ENCODE measurements around the gene TMEM61.

Gene TMEM61

DNA sequence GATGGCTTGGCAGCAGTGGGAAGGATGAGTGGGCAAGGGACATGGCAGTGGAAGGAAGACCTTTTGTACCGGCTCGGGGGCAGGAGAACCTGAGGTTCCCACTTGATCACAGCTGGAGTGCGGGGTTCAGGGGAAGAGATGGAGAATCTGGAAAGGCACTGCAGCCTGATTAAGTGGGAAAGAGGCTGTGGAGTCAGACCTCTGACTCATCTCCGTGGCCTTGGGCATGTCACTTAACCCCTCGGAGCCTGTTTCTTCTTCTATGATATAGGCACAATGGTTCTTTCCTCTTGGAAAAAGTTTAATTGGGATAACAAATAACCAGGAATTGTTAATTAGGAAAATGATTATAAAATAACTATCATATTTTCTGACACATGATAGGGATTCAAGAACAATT lies 13.1 kb upstream of the TMEM61 start:
- H3K27me3 ChIP-seq (ENCODE audit: low read length): no peaks in the 10 kb centered on the region
- no peaks in the 10 kb centered on the region for H3F3A ChIP-seq (ENCODE audit: insufficient read depth)
- H4K20me1 ChIP-seq (ENCODE audit: low read depth, low read length): no peaks in the 10 kb centered on the region
- TF ChIP-seq EZH2phosphoT487 (conservative IDR thresholded peaks at IDR 0.05; ENCODE audit: low read length): no peak
- TF ChIP-seq, protein P1, sequence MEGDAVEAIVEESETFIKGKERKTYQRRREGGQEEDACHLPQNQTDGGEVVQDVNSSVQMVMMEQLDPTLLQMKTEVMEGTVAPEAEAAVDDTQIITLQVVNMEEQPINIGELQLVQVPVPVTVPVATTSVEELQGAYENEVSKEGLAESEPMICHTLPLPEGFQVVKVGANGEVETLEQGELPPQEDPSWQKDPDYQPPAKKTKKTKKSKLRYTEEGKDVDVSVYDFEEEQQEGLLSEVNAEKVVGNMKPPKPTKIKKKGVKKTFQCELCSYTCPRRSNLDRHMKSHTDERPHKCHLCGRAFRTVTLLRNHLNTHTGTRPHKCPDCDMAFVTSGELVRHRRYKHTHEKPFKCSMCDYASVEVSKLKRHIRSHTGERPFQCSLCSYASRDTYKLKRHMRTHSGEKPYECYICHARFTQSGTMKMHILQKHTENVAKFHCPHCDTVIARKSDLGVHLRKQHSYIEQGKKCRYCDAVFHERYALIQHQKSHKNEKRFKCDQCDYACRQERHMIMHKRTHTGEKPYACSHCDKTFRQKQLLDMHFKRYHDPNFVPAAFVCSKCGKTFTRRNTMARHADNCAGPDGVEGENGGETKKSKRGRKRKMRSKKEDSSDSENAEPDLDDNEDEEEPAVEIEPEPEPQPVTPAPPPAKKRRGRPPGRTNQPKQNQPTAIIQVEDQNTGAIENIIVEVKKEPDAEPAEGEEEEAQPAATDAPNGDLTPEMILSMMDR (IDR thresholded peaks at IDR 0.05; ENCODE audit: insufficient read depth, low read length, poor library complexity, severe bottlenecking): no peak
- H3K79me2 ChIP-seq (ENCODE audit: insufficient read depth, low read length): no peaks in the 10 kb centered on the region
- no peak overlapping the region for H3K4me3 ChIP-seq (ENCODE audit: insufficient read depth, low read length, poor library complexity, severe bottlenecking)
- H3K9ac ChIP-seq (ENCODE audit: low read length): no peak overlapping the region
- no peaks in the 10 kb centered on the region for H3K36me3 ChIP-seq (ENCODE audit: low read length)
- no peaks in the 10 kb centered on the region for H3K9me3 ChIP-seq (ENCODE audit: insufficient read depth, low read length)
- no peak overlapping the region for H3K27ac ChIP-seq (ENCODE audit: low read depth, low read length)
- H3K9me2 ChIP-seq (replicated peaks; ENCODE audit: insufficient read depth, low read length): no peaks in the 10 kb centered on the region
- no peak overlapping the region for H3K4me2 ChIP-seq (ENCODE audit: low read depth, low read length, poor library complexity, severe bottlenecking)
- no peak overlapping the region for H2AFZ ChIP-seq (ENCODE audit: low read depth, low read length, severe bottlenecking)

DNA sequence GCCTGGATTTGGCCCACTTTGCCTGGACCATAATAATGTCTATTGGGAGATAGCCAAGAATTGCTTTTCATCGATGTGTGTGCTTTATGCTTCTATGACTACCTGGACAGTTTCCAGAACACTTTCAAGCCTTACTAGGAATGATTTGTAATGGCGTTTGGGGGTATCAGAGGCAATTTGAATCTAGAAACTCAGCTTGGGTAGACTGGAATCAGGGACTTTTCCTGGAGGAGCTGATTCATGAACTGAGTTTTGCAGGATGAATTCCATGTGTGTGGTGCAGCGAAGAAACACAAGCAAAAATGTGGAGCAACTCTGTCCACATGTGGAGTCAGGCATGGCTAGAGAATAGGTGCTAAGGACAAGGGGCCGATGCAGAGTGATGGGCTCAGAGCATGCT lies 11.9 kb upstream of the TMEM61 start:
- Histone ChIP-seq H3K27me3 (ENCODE audit: low read length) (no peaks in the 10 kb centered on the region), H3K27ac (ENCODE audit: low read depth, low read length) (no peak overlapping the region), H3K9ac (ENCODE audit: low read length) (no peak overlapping the region), H3K9me2 (replicated peaks; ENCODE audit: insufficient read depth, low read length) (no peaks in the 10 kb centered on the region), H3K4me2 (ENCODE audit: low read depth, low read length, poor library complexity, severe bottlenecking) (no peak overlapping the region), H3K4me3 (ENCODE audit: insufficient read depth, low read length, poor library complexity, severe bottlenecking) (no peak overlapping the region), H3K36me3 (ENCODE audit: low read length) (no peaks in the 10 kb centered on the region), H3K9me3 (ENCODE audit: insufficient read depth, low read length) (no peaks in the 10 kb centered on the region), H4K20me1 (ENCODE audit: low read depth, low read length) (no peaks in the 10 kb centered on the region), H3K79me2 (ENCODE audit: insufficient read depth, low read length) (no peaks in the 10 kb centered on the region), H3F3A (ENCODE audit: insufficient read depth) (no peaks in the 10 kb centered on the region), H2AFZ (ENCODE audit: low read depth, low read length, severe bottlenecking) (no peak overlapping the region)
- TF ChIP-seq, protein P1 (IDR thresholded peaks at IDR 0.05; ENCODE audit: insufficient read depth, low read length, poor library complexity, severe bottlenecking): no peak
- no peak for TF ChIP-seq EZH2phosphoT487 (conservative IDR thresholded peaks at IDR 0.05; ENCODE audit: low read length)

DNA sequence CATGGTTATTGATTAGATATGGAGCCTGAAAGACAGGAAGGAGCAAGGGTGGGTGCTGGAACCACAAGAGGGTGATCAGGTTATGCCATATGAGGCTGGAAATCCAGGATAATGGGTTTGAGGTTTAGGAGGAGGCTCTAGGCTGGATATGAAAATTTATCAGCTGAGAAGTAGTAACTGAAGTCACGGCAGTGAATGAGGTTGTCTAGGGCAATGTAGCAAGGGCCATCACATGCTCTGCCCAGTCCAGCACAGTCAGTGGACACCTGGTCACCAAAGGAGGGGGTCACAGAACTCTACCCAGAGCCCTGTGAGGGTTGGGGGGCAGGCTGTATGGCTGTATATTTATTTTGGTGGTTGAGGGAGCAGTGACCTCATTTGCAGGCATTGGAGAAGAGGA lies 10.5 kb upstream of the TMEM61 start:
- Histone ChIP-seq H3K9me3 (ENCODE audit: insufficient read depth, low read length) (no peaks in the 10 kb centered on the region), H3K9me2 (replicated peaks; ENCODE audit: insufficient read depth, low read length) (no peaks in the 10 kb centered on the region), H3K27me3 (ENCODE audit: low read length) (no peaks in the 10 kb centered on the region), H2AFZ (ENCODE audit: low read depth, low read length, severe bottlenecking) (no peak overlapping the region), H3F3A (ENCODE audit: insufficient read depth) (no peaks in the 10 kb centered on the region), H3K4me2 (ENCODE audit: low read depth, low read length, poor library complexity, severe bottlenecking) (no peak overlapping the region), H4K20me1 (ENCODE audit: low read depth, low read length) (no peaks in the 10 kb centered on the region), H3K9ac (ENCODE audit: low read length) (no peak overlapping the region), H3K4me3 (ENCODE audit: insufficient read depth, low read length, poor library complexity, severe bottlenecking) (no peak overlapping the region), H3K36me3 (ENCODE audit: low read length) (no peaks in the 10 kb centered on the region), H3K27ac (ENCODE audit: low read depth, low read length) (no peak overlapping the region), H3K79me2 (ENCODE audit: insufficient read depth, low read length) (no peaks in the 10 kb centered on the region)
- TF ChIP-seq, protein P1 (IDR thresholded peaks at IDR 0.05; ENCODE audit: insufficient read depth, low read length, poor library complexity, severe bottlenecking): no peak
- TF ChIP-seq EZH2phosphoT487 (conservative IDR thresholded peaks at IDR 0.05; ENCODE audit: low read length): no peak

Measured in SU-DHL-6 (cell line).